GM12878 (cell line): ENCODE results near the gene RASSF8.

Experiments used
- CREB1 ChIP-seq: IDR thresholded peaks from 2 replicates; pipeline ENCODE4 v1.6.1; 2012; ENCODE audit warnings: low read depth, mild to moderate bottlenecking, inconsistent platforms
- FOS ChIP-seq: IDR thresholded peaks from 3 replicates; pipeline ENCODE4 v1.6.1; 2011; ENCODE audit warnings: borderline replicate concordance; ENCODE audit not compliant: insufficient read length; ENCODE audit errors: extremely low read depth
- HDAC2 ChIP-seq: fragments of 200-600 bp; sonication (generic); IDR thresholded peaks from 2 replicates; pipeline ENCODE4 v1.6.1; 2017
- POLR2AphosphoS2 ChIP-seq: IDR thresholded peaks from 2 replicates; pipeline ENCODE4 v1.6.1; 2011; ENCODE audit warnings: low read depth, mild to moderate bottlenecking, low read length, improper control_type of control experiment, moderate library complexity
- RB1 ChIP-seq: fragments of 450-650 bp; formaldehyde crosslinking; IDR thresholded peaks from 2 replicates; pipeline ENCODE4 v1.6.1; 2017; ENCODE audit warnings: mild to moderate bottlenecking, borderline replicate concordance
- SMC3 ChIP-seq: IDR thresholded peaks from 2 replicates; pipeline ENCODE4 v1.6.1; 2011; ENCODE audit warnings: low read length, improper control_type of control experiment, borderline replicate concordance

DNA sequence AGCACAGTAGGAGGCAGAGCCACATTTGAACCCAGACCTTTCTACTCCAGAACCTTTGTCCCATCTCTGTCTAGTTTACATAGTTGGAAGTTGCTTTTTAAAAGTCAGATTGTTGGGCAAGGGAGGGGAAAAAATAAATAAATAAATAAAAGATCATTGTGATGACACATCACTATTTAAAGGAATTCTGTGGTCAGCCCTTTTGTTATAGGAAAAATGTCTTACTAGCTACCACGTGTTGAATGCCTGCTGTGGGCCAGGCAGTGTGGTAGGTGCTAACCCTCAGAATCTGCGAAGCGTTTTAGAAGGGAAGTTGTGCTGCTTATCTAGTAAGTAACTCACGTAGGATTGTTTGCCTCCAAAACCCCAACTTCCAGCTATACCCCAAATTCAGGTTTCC, 104.1 kb downstream of the RASSF8 start:
- TF ChIP-seq CREB1 (no peak), POLR2AphosphoS2 (no peak), FOS (no peak), HDAC2 (no peak), SMC3 (no peak), RB1 (no peak)
